Prostate gland (tissue), 2 donors: ENCODE data around the gene PRRC2A.

Experiments used
- POLR2A ChIP-seq: fragments of 450-650 bp; IDR thresholded peaks from one replicate; pipeline ENCODE4 v1.6.1; 2016; ENCODE audit warnings: antibody characterized with exemption, mild to moderate bottlenecking
- TF ChIP-seq, protein P1 (sequence below), 4 experiments: fragments of 200-600 bp in 2 of 4; fragments of 450-650 bp in 2 of 4; sonication (generic) in 2 of 4; IDR thresholded peaks; 1 replicate in 3 of 4; 2 replicates in 1 of 4; pipeline ENCODE4 v1.5.1; 2016 to 2019; ENCODE audit warnings: antibody characterized with exemption in 4 of 4, mild to moderate bottlenecking in 2 of 4, moderate library complexity in 2 of 4

DNA sequence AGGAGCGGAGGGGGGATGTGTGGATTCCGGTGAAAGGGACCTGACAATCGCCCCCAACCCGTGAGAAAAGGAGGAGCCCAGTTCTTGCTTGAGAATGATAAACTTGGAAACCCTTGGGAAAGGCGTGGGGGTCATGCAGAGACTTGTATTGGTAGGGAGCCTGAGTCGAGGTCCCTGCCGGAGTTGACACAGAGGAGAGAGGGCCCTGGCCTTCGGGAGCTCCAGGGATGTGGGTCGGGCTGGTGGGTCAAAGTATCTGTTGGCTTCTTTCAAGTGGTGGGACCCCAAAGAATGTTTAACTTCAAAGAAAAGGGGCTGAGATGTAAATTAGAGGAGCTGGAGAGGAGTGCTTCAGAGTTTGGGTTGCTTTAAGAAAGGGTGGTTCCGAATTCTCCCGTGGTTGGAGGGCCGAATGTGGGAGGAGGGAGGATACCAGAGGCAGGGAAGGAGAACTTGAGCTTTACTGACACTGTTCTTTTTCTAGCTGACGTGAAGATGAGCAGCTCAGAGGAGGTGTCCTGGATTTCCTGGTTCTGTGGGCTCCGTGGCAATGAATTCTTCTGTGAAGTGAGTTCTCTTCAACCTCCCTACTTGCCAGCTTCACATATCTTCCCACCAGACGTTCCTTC lies 45.9 kb downstream of the PRRC2A start:
- TF ChIP-seq, protein P1, sequence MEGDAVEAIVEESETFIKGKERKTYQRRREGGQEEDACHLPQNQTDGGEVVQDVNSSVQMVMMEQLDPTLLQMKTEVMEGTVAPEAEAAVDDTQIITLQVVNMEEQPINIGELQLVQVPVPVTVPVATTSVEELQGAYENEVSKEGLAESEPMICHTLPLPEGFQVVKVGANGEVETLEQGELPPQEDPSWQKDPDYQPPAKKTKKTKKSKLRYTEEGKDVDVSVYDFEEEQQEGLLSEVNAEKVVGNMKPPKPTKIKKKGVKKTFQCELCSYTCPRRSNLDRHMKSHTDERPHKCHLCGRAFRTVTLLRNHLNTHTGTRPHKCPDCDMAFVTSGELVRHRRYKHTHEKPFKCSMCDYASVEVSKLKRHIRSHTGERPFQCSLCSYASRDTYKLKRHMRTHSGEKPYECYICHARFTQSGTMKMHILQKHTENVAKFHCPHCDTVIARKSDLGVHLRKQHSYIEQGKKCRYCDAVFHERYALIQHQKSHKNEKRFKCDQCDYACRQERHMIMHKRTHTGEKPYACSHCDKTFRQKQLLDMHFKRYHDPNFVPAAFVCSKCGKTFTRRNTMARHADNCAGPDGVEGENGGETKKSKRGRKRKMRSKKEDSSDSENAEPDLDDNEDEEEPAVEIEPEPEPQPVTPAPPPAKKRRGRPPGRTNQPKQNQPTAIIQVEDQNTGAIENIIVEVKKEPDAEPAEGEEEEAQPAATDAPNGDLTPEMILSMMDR (IDR thresholded peaks at IDR 0.05), result no peak
- no peak for TF ChIP-seq POLR2A
